HepG2 (cell line): Measurements from ENCODE around the gene SLC10A1. TPM values are rescaled to one million over a fixed set of nuclear protein-coding genes. Genes with fewer than 3 reads are reported as not detected.

Source experiments
- AKNA ChIP-seq: sonication (generic); formaldehyde crosslinking; IDR thresholded peaks from 2 replicates; pipeline ENCODE4 v1.4.0; 2020; ENCODE audit warnings: missing genetic modification reagents, borderline replicate concordance
- ELK4 ChIP-seq: sonication (generic); formaldehyde crosslinking; IDR thresholded peaks from 2 replicates; pipeline ENCODE4 v1.9.0; 2021; ENCODE audit warnings: missing genetic modification reagents, borderline replicate concordance
- HMGXB4 ChIP-seq, 2 experiments: sonication (generic) in 1 of 2; formaldehyde crosslinking in 1 of 2; IDR thresholded peaks; 2 replicates each; pipeline versions ENCODE4 v1.4.0 to v1.6.1; 2018 to 2020; ENCODE audit warnings: missing genetic modification reagents in 2 of 2, borderline replicate concordance in 1 of 2, low read depth in 1 of 2, mild to moderate bottlenecking in 1 of 2, missing biosample characterization in 1 of 2
- KLF6 ChIP-seq: IDR thresholded peaks from 2 replicates; pipeline ENCODE4 v1.8.0; 2016; ENCODE audit warnings: missing biosample characterization, missing genetic modification reagents
- KMT2A ChIP-seq: sonication (generic); formaldehyde crosslinking; IDR thresholded peaks from 2 replicates; pipeline ENCODE4 v1.4.0; 2020; ENCODE audit warnings: missing genetic modification reagents
- ZNF44 ChIP-seq: sonication (generic); formaldehyde crosslinking; IDR thresholded peaks from 2 replicates; pipeline ENCODE4 v1.5.1; 2020; ENCODE audit warnings: mild to moderate bottlenecking, missing genetic modification reagents
- polyA plus RNA-seq, 8 experiments: library from polyadenylated mRNA; depleted of rRNA in 3 of 8; stranded (reverse) in 7 of 8; unstranded in 1 of 8; fragments of >200 nt; fragmentation: Illumina TruSeq in 4 of 8; extraction: Trizol in 4 of 8; gene quantifications; 2 replicates each; pipeline versions ENCODE4 v1.2.1 to v1.2.3, GENCODE V29; 2011 to 2016; ENCODE audit warnings: low read depth in 4 of 8, missing spikeins in 1 of 8, mixed read lengths in 1 of 8; ENCODE audit not compliant: insufficient read depth in 1 of 8
- total RNA-seq, 5 experiments: library from RNA; depleted of rRNA; stranded (reverse); fragments of >200 nt; fragmentation: Illumina TruSeq; extraction: Trizol; gene quantifications; 2 replicates each; pipeline ENCODE4 v1.2.3, GENCODE V29; 2016; ENCODE audit warnings: low read depth in 1 of 5
- TF ChIP-seq, protein P1 (sequence below): sonication (generic); formaldehyde crosslinking; IDR thresholded peaks from one replicate; pipeline ENCODE4 v1.5.1; 2020; ENCODE audit warnings: mild to moderate bottlenecking, missing genetic modification reagents; ENCODE audit errors: not compliant biosample characterization
- TF ChIP-seq, protein P2 (sequence below): sonication (generic); formaldehyde crosslinking; IDR thresholded peaks from 2 replicates; pipeline ENCODE4 v1.4.0; 2020; ENCODE audit warnings: missing genetic modification reagents

SLC10A1 gene
- total and polyA plus RNA-seq, 2 of the 13 experiments (the other 11 are each of a cell fraction or from before 2014, with no cell fraction given): 0.17 TPM; not detected in 1

DNA sequence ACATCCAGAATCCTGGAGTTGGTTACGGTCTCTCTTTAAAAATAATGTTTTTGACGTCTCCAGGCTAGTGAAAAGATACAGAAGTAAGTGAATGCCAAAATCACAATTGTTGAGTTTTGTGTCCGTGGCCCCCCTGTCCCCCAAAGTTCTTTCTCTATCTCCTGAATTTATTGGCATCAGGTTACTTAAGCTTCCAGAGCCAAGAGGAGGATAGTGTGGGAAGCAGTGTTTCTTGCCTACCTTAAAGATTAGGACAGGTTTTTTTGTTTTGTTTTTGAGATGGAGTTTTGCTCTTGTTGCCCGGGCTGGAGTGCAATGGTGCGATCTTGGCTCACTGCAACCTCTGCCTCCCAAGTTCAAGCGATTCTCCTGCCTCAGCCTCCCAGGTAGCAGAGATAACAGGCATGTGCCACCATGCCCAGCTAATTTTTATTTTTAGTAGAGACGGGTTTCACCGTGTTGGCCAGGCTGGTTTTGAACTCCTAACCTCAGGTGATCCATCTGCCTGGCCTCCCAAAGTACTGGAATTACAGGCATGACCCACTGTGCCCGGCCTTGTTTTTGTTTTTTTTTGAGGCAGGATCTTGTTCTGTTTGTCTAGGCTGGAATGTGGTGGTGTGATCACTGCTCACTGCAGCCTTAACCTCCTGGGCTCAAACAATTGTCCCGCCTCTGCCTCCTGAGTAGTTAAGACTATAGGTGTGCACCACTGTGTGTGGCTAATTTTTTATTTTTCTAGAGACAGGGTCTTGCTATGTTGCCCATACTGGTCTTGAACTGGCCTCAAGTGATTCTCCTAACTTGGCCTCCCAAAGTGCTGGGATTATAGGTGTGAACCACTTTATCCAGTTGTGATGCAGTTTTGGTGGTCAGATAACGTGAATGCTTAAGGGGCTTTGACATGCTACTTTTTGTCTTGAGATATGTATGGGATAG, 24.7 kb downstream of the SLC10A1 start (continued):
- TF ChIP-seq AKNA (CRISPR knock-in tag) (no peak), HMGXB4 (CRISPR knock-in tag; IDR thresholded peaks at IDR 0.05; ENCODE audit: borderline replicate concordance in 1 of 2, low read depth in 1 of 2) (no peak), ZNF44 (CRISPR knock-in tag) (no peak), KMT2A (no peak), KLF6 (CRISPR knock-in tag) (no peak), ELK4 (CRISPR knock-in tag) (no peak)
- TF ChIP-seq, protein P1, sequence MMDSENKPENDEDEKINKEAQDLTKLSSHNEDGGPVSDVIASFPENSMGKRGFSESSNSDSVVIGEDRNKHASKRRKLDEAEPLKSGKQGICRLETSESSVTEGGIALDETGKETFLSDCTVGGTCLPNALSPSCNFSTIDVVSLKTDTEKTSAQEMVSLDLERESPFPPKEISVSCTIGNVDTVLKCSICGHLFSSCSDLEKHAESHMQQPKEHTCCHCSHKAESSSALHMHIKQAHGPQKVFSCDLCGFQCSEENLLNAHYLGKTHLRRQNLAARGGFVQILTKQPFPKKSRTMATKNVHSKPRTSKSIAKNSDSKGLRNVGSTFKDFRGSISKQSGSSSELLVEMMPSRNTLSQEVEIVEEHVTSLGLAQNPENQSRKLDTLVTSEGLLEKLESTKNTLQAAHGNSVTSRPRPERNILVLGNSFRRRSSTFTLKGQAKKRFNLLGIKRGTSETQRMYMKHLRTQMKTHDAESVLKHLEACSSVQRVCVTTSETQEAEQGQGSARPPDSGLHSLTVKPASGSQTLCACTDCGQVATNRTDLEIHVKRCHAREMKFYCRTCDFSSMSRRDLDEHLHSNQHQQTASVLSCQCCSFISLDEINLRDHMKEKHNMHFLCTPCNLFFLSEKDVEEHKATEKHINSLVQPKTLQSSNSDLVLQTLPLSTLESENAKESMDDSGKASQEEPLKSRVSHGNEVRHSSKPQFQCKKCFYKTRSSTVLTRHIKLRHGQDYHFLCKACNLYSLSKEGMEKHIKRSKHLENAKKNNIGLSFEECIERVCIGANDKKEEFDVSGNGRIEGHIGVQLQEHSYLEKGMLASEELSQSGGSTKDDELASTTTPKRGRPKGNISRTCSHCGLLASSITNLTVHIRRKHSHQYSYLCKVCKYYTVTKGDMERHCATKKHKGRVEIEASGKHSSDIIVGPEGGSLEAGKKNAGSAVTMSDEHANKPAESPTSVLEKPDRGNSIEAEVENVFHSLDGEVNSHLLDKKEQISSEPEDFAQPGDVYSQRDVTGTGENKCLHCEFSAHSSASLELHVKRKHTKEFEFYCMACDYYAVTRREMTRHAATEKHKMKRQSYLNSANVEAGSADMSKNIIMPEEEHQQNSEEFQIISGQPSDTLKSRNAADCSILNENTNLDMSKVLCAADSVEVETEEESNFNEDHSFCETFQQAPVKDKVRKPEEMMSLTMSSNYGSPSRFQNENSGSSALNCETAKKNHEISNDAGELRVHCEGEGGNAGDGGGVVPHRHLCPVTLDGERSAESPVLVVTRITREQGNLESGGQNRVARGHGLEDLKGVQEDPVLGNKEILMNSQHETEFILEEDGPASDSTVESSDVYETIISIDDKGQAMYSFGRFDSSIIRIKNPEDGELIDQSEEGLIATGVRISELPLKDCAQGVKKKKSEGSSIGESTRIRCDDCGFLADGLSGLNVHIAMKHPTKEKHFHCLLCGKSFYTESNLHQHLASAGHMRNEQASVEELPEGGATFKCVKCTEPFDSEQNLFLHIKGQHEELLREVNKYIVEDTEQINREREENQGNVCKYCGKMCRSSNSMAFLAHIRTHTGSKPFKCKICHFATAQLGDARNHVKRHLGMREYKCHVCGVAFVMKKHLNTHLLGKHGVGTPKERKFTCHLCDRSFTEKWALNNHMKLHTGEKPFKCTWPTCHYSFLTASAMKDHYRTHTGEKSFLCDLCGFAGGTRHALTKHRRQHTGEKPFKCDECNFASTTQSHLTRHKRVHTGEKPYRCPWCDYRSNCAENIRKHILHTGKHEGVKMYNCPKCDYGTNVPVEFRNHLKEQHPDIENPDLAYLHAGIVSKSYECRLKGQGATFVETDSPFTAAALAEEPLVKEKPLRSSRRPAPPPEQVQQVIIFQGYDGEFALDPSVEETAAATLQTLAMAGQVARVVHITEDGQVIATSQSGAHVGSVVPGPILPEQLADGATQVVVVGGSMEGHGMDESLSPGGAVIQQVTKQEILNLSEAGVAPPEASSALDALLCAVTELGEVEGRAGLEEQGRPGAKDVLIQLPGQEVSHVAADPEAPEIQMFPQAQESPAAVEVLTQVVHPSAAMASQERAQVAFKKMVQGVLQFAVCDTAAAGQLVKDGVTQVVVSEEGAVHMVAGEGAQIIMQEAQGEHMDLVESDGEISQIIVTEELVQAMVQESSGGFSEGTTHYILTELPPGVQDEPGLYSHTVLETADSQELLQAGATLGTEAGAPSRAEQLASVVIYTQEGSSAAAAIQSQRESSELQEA (CRISPR knock-in tag): no peak
- TF ChIP-seq, protein P2, sequence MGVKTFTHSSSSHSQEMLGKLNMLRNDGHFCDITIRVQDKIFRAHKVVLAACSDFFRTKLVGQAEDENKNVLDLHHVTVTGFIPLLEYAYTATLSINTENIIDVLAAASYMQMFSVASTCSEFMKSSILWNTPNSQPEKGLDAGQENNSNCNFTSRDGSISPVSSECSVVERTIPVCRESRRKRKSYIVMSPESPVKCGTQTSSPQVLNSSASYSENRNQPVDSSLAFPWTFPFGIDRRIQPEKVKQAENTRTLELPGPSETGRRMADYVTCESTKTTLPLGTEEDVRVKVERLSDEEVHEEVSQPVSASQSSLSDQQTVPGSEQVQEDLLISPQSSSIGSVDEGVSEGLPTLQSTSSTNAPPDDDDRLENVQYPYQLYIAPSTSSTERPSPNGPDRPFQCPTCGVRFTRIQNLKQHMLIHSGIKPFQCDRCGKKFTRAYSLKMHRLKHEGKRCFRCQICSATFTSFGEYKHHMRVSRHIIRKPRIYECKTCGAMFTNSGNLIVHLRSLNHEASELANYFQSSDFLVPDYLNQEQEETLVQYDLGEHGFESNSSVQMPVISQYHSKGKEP (CRISPR knock-in tag): no peak
